Ureter (tissue), 1 donor: ENCODE data around the gene RNPS1. TPM values are rescaled to one million over a fixed set of nuclear protein-coding genes. Genes with fewer than 3 reads are reported as not detected.

Experiments used
- total RNA-seq: library from RNA; stranded (reverse); gene quantifications from one replicate; pipeline ENCODE4 v1.2.4, GENCODE V29; 2023
- donor health status: DM: yes; HTN: yes; CAD: no.

The RNPS1 gene
- total RNA-seq, 1 donor from 2014 or later: 178 TPM

Other genes starting within 250 kb of the RNPS1 start
- gene NPW, start 248.3 kb downstream of the RNPS1 start, total RNA-seq: not detected
- 106 TPM for gene NHERF2, start 241.2 kb downstream of the RNPS1 start, total RNA-seq
- 11.8 TPM for gene NTHL1, start 220.3 kb downstream of the RNPS1 start, total RNA-seq
- 178 TPM for gene TSC2, start 220.1 kb downstream of the RNPS1 start, total RNA-seq
- 165 TPM for gene PKD1, start 132.2 kb downstream of the RNPS1 start, total RNA-seq
- gene RAB26, start 119.5 kb downstream of the RNPS1 start, total RNA-seq: 0.83 TPM
- 76.2 TPM for gene TRAF7, start 112.3 kb downstream of the RNPS1 start, total RNA-seq
- 0.05 TPM for gene CASKIN1, start 71.5 kb downstream of the RNPS1 start, total RNA-seq
- gene MLST8, start 62.7 kb downstream of the RNPS1 start, total RNA-seq: 37.0 TPM
- gene BRICD5, start 57.3 kb downstream of the RNPS1 start, total RNA-seq: 7.4 TPM
- 11.3 TPM for gene PGP, start 53.3 kb downstream of the RNPS1 start, total RNA-seq
- gene E4F1, start 44.5 kb downstream of the RNPS1 start, total RNA-seq: 24.7 TPM
- gene DNASE1L2, start 31.7 kb downstream of the RNPS1 start, total RNA-seq: 1.5 TPM
- 47.8 TPM for gene ECI1, start 16.5 kb downstream of the RNPS1 start, total RNA-seq
- gene ABCA3, start 72.6 kb upstream of the RNPS1 start, total RNA-seq: 10.4 TPM
- 7.8 TPM for gene CCNF, start 161.3 kb upstream of the RNPS1 start, total RNA-seq
- 1.5 TPM for gene TEDC2, start 192.0 kb upstream of the RNPS1 start, total RNA-seq
- not detected for gene NTN3, start 203.2 kb upstream of the RNPS1 start, total RNA-seq
- gene TBC1D24, start 207.0 kb upstream of the RNPS1 start, total RNA-seq: 6.5 TPM
- gene ATP6V0C, start 245.8 kb upstream of the RNPS1 start, total RNA-seq: 170 TPM